Stimulated activated CD8-positive, alpha-beta memory T cell treated with anti-CD3 and anti-CD28 coated beads, Interleukin-15, amount 100 ng/mL, for 48 hours (primary cell): ENCODE results near the gene SH2D1B.

Source experiments
- DNase-seq, 2 donors: peaks; one replicate each; pipeline ENCODE4 v3.0.0-alpha.2; 2020; ENCODE audit warnings: low read depth in 2 of 2

SH2D1B gene

GRCh38 chr1:162381941-162382750, 29.8 kb downstream of the SH2D1B start:
- no peak for DNase-seq

DNA sequence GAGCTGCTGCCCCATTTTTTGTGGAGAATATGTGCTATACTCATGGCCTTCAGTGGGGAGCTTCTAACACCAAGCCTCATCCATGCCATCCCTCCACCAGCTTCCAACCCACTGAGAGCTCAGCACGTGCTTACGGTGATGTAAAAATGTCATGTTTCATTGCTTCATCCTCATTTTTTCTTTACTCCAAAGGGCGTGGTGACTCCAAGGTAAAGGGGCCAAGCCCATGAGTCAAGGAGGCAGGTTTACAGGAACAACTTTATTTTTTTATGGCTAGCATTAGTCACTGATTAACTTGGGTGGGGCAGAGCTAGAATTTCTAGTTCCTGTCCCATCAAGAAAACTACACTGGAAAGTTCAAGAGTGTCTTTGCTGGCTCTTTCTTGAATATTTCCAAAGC, 30.6 kb downstream of the SH2D1B start, which contains the start of gene C1orf226:
TSS of gene C1orf226 (plus strand) at position 346 of the 400 bp plus-strand sequence. CDS start 174 bp downstream, outside the sequence.
- DNase-seq: no peak

GRCh38 chr1:162380061-162380846, 31.7 kb downstream of the SH2D1B start:
- no peak for DNase-seq

DNA sequence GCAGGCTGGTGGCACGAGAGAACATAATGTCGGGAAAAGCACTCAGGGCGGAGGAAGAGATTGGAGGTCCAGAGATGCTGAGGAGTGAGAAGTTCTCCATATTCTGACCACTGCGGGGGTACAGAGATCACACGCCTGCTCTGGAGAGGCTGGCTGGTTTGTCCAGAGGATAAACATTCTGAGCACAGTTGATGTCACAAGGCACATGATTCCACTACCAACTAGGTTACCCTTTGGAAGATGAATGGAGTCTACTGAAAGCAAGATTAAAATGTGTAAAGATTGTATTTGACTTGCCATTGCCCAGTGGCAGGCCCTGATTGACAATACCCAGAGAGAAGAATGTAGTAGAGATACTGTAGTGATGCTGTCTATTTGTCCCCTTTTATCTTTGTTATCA, 35.2 kb downstream of the SH2D1B start, which contains the start of gene SPATA46:
TSS of gene SPATA46 (minus strand) at position 164 of the 400 bp plus-strand sequence. CDS start at position 100, 64 bp downstream.
- DNase-seq: no peak

DNA sequence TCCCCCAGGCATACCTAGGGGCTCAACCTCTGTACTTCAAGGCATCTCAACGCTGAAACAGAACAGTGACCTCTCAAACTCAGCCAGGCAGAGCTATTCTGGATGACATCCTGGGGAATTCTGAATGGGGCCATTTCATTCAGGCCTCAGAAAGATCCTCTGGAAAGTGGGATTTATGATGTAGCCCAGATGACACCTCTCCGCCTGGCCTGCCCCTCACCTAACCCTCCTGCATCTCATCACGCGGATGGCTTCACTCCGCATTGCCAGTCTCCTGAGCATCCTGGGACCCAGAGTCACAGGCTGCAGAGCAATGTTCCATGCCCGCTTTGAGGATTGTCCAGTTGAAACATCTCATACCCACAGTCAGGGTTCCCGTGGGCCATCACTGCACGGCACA, 36.5 kb downstream of the SH2D1B start:
- DNase-seq: no peak

DNA sequence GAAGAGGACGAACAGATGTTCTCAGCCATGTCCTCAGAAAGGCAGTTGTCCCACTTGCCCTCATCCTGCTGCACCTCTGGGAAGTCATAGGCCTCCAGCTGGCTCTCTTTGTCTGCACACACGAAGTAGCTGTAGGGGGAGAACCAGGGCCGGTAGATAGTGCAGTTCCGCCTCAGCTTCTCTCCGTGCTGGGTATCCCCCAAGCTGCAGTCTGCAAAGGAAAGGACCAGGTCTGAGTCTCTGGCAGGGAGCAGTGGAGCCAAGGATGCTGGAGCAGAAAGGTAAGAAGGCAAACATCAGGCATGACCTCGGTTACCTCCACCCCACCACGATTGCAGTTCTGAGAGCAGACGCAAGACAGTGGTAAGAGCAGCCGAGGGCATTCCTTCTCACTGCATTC, 37.5 kb downstream of the SH2D1B start:
- DNase-seq: no peak

DNA sequence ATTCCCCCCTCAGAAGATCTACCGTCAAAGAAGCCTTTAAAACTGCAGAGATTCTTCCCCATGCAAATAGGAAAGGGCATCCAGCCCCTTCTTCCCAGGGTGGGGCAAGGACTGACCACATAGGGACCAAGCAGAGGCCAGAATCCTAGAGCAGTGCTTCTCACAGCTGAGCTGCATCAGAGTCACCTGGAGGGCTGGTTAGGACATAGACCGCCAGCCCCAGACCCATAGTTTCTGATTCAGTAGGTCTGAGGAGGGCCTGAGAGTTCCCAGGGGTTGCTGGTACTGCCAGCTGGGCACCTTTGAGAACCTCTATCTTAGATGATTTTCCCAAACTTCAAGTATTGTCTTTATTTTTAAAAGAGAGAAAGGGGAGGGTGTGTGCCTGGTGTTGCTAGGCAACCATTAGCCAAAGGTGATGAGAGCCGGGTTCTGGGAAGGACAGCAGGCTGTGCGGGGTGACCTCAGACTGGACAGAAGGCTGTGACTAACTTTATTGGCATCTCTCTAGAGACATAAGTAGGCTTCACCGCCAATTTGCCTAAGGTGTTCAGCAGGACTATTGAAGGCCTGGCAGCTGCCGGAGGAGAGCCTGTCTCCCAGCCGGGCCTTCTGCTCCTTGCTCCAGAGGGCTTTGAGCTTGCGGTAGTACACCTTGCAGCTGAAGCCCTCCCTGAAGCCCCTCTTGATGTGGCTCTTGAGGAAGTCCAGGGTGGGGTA, 38.2 kb downstream of the SH2D1B start:
- no peak for DNase-seq

DNA sequence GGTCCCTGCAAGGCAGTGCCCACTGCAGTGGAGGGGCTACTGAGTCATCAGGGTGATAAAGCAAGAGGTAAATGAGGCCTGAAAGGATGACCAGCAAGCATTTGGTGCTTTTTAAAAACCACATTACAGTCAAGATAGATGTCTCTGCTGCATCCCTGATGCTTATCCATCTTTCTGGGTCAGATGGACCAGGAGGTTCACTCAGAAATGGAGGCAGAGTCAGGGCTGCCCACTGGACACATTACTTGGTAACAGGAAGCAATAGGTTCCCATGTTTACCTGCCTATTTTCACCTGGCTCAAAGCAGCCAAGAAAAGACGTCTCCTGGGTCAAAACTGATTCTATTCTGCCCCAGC, 38.9 kb downstream of the SH2D1B start:
- no peak for DNase-seq

DNA sequence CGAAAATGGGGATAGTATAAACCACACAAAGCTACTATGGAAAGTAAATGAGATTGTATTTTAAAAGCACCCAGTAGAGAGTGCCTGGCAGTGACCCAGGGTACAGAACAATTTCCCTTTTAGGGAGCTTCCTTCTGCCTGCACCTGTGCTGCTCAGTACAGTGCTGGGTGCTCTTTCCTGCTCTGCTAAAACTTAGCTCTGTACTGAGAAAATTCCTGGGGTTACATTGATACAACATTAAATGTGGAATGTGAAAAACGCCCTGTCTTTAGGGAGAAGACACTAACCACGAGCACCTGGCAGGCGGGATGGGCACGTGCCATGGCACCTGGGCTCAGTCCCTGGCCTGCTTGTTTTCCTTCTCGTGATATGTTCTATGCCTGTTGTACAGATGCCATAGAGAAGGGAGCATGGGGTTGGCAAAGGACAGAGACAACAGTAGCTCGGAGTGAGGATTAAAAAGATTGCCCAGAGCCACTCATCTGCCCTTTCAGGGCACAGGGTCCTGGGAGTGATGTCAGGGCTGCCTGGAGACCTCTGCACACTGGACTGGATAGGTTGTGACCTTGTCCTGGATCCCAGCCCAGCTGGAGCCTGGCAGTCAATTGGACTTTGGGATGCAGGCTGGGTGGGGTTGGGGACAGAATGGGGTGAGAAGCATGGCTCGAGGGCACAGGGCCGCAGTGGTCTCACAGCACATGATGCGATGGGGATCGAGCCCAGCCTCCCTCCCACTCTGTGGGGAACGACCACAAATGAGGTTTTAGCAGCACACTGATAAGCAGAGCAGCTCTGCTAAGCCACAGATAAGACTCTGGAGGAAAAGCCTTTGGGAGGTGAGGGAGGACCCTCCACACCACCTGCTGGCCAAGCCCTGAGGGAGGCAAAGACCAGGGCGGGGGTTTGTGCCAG, 39.5 kb downstream of the SH2D1B start:
- no peak for DNase-seq

GRCh38 chr1:162371611-162372010, 40.3 kb downstream of the SH2D1B start:
- DNase-seq: no peak

DNA sequence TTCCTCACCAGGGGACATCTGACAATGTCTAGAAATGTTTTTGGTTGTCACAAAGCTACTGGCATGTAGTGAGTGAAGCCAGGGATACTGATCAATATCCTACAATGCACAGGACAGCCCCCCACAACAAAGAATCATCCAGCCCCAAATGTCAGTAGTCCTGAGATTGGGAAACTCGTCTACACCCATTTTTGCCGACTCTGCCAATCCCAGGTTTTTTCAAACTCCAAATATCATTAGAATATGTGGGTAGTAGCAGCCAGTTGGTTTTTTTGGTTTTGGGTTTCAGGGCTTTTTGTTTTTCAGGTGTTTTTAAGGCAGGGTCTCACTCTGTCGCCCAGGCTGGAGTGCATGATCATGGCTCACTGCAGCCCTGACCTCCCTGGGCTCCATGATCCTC, 41.2 kb downstream of the SH2D1B start:
- no peak for DNase-seq

DNA sequence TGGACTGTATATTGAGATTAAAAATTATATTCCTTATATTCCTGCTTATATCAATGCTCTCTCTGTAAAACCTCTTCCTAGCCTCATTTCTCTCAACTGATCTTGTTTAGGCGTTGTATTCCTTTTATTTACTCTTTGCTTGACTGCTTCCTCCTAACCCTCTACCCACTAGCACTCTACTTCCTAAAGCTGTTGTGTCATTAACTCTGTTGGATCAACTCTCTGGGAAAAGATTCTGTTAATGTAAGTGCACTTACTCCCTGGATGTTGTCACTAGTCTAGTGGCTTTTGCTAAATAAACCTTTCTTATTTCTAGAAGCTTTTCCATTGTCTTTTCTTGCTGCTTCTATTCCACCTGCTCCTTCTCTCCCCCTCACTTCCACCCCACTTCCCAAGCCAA, 41.8 kb downstream of the SH2D1B start:
- no peak for DNase-seq

DNA sequence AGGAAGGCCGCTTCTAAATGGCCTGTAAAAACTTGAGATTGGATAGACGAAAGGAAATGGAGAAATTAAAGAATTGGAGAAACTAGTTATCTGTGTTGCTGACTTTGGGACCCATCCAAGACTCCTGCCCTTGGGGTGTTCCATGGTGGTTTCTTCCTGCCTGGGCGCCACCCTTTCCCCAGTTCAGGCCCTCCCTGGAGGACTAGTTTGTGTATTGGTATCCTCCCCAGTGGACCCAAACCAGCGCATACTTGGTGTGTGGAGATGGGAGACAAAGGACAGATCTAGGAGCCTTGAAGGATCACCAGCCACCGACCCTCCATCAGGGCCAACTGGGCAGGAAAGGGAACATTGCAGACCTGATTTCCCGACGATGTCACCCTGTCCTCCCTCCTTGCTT, 42.4 kb downstream of the SH2D1B start:
- DNase-seq: no peak

DNA sequence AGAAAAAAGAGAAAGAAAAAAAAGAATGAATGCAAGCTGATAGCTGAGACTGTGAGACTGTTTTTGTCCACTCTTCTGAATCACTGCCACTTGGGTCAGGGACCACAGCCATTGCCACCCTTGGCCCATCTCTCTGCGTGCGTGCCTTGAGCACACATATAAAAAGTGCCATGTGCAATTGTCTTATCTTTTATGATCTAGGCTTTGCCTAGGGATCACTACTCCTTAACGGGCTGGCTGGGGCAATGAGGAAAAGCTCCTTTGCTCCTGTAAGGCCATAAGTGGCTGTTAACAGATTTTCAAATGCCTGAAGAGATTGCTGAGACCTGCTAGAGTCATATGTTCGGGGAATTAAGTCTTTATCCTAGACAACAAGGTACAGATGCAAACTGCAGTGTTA, 43.5 kb downstream of the SH2D1B start:
- DNase-seq: no peak

DNA sequence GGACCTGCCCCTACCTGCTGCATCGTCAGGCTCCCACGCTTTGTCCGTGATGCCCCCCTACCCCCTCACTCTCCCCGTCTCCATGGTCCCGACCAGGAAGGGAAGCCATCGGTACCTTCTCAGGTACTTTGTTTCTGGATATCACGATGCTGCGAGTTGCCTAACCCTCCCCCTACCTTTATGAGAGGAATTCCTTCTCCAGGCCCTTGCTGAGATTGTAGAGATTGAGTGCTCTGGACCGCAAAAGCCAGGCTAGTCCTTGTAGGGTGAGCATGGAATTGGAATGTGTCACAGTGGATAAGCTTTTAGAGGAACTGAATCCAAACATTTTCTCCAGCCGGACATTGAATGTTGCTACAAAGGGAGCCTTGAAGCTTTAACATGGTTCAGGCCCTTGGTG, 44.2 kb downstream of the SH2D1B start:
- DNase-seq: no peak

- no peak for DNase-seq
These were observed 44.9 kb downstream of the SH2D1B start for GRCh38 chr1:162367073-162367472.

DNA sequence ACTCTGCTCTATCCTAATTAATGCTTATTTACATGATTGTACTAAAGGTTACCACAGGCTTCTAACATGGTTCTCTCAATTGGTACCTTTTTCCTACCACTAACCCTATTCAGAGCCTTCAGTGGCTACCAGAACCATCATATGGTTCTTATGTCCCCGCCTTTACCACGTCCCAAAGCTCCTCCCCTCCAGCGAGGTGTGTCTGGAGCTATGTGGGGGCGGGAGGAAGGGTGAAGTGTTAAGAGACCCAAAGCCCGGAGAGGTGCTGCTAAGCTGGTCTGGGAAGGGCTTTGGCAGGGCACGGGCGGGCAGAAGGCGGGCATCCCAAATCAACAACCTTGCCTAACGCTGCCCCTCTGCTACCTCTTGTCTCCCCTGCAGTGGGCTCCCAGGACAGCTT, 45.3 kb downstream of the SH2D1B start:
- no peak for DNase-seq

DNA sequence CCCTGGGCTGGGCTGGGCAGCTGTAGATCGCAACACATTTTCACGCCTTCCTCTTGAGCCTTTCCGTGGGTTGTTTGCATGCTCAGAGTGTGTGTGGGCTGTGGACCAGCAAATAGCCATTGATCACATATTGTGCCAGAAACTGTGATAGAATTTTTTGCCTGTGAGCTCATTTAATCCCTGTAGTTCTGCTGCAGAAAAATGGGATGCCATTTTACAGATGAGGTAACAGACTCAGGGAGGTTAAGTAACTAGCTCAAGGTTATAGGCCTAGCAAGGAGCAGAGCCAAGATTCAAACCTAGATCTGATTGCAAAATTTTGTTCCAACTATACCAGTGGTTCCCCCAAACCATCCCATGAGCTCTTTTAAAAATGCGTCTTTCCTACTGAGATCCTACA, 45.8 kb downstream of the SH2D1B start:
- DNase-seq: no peak

GRCh38 chr1:162365284-162366020, 46.5 kb downstream of the SH2D1B start:
- no peak for DNase-seq

- DNase-seq: no peak
These were observed 47.4 kb downstream of the SH2D1B start for GRCh38 chr1:162364498-162364897.

DNA sequence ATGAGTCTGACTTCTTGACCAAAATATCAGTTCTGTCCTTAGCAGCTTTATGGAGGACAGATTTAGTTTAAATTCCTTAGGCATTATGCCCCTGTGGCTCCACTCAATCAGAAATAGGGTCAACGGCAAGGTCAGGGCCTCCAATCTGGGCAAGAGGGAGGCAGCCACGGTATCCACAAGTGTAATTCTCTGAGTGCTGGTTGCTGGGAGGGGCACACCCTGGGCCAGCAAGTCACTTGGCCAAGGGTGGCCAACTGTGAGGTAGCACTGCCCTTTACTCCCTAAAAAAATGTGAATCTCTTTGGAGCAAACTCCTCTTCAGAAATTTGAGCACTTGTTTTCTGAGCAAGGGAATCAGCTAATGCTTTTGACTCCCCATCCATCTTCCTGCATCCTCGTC, 48.1 kb downstream of the SH2D1B start:
- DNase-seq: no peak
